H1 (cell line): ENCODE results near the gene EPHA2. TPM values are rescaled to one million over a fixed set of nuclear protein-coding genes. Genes with fewer than 3 reads are reported as not detected.

ENCODE experiments used
- CHD2 ChIP-seq: IDR thresholded peaks from 2 replicates; pipeline ENCODE4 v1.6.1; 2012; ENCODE audit warnings: low read length, improper control_type of control experiment
- HDAC2 ChIP-seq, 2 experiments: fragments of 300-600 bp in 1 of 2; sonication (generic) in 1 of 2; IDR thresholded peaks; 2 replicates each; pipeline ENCODE4 v1.6.1; 2011 to 2012; ENCODE audit warnings: low read depth in 2 of 2, low read length in 2 of 2, mild to moderate bottlenecking in 2 of 2, moderate library complexity in 2 of 2, borderline replicate concordance in 1 of 2, inconsistent platforms in 1 of 2
- PHF8 ChIP-seq: fragments of 200-600 bp; sonication (generic); conservative IDR thresholded peaks from 2 replicates; pipeline ENCODE4 v1.7.1; 2012; ENCODE audit warnings: low read depth, mild to moderate bottlenecking, inconsistent platforms, low read length, moderate library complexity
- polyA plus RNA-seq, 7 experiments: library from polyadenylated mRNA; depleted of rRNA in 3 of 7; stranded (reverse) in 5 of 7; unstranded in 2 of 7; fragments of >200 nt in 5 of 7; fragments of 200-250 nt in 2 of 7; gene quantifications; 1 replicate in 5 of 7; 2 replicates in 1 of 7; 4 replicates in 1 of 7; pipeline versions ENCODE4 v1.2.1 to v1.2.3, GENCODE V29; 2011 to 2013; ENCODE audit warnings: missing spikeins in 2 of 7, mixed read lengths in 2 of 7
- total RNA-seq: library from RNA; stranded (reverse); fragmentation: NEBNext Ultra II Directional; extraction: Animal tissue kit (Norgen Biotek cat#: 25700); gene quantifications from 2 replicates; pipeline ENCODE4 v1.2.1, GENCODE V29; 2021

EPHA2 gene
- total and polyA plus RNA-seq, 2 of the 8 experiments (the other 6 are each of a cell fraction or from before 2014, with no cell fraction given) = 26.8 to 33.6 TPM

GRCh38 chr1:16161717-16162116, 5.8 kb upstream of the EPHA2 start (continued):
- no peak for TF ChIP-seq HDAC2 (IDR thresholded peaks at IDR 0.05; ENCODE audit: borderline replicate concordance in 1 of 2, low read depth in 2 of 2, low read length in 2 of 2)
- TF ChIP-seq CHD2 = no peak
- no peak for TF ChIP-seq PHF8
